ENCODE results near the gene MUTYH. TPM values are rescaled to one million over a fixed set of nuclear protein-coding genes. Genes with fewer than 3 reads are reported as not detected.

The MUTYH gene
- total RNA-seq, 1 donor from 2014 or later, result 48.2 TPM

DNA sequence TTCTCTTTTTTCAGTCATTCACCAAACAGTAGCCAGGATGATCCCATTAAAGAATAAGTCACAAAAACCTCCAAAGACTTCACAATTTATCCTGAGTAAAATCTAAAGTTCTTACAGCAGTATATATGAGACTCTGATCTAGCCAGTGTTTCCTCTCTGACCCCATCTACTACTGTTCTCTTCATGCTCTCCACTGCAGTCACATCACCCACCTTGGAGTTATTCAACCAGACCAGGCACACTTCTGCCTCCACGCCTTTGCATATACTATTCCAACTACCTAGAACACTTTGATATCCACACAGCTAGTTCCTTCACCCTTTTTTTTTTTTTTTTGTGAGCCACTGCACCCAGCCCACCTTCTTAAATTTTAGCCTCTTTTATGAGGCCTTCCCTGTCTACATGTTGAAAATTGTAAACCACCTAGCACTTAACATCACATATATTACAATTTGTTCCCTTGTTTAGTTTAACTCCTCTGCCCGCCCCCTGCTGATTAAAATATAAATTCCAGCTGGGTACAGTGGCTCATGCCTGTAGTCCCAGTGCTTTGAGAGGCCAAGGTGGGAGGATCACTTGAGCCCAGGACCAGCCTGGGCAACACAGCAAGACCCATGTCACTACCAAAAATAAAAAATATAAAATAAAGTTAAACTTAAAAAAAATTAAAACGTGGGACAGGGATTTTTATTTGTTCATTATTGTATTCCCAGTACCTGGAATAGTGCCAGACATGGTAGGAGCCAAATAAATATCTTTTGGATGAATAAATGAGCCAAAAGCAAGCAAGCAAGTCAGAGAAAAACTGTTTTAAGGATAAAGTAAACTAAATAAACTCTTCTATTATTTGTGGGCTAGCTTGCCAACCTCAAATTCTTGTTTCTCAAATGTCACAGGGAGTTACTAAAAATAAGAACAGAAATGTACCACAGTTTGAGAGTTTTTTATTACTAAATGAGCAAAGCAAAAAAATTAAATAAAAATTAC lies 35.2 kb upstream of the MUTYH start:
- H3K4me3 ChIP-seq, result no peak overlapping the region
- H3K9me3 Mint-ChIP-seq, result no peaks in the 10 kb centered on the region

DNA sequence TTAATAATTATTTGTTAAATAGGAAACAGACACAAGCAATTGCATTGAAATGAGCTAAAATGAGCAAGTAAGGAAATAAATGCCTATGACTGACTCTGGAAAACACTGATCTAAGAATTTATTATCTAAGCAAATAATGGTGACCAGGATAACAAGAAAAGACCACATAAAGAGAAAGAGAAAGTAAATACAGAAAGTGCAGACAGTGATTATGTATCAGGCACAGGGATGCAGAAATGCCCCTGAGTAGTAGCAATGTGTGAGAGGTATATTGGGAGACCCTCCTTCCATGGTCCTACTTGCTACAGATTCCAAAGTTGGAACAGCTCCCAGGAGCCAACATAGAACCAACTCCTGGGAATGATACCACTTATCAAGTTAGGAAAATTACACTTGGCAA lies 33.3 kb upstream of the MUTYH start:
- peak overlapping the region; percentile 14 for H3K27ac ChIP-seq
- H2AFZ ChIP-seq (replicated peaks), result no peak overlapping the region
- Mint-ChIP-seq H3K4me1 (peaks cover 3% of the 10 kb centered on the region), H3K9me3 (no peaks in the 10 kb centered on the region), H3K36me3 (no peaks in the 10 kb centered on the region), H3K27me3 (ENCODE audit: insufficient read depth, low read depth) (no peaks in the 10 kb centered on the region), H3K4me3 (no peak overlapping the region), H3K27ac (no peak overlapping the region)
- H4K20me1 ChIP-seq (ENCODE audit: low read depth), result peaks cover 3% of the 10 kb centered on the region
- no peaks in the 10 kb centered on the region for H3K27me3 ChIP-seq
- H3K9me3 ChIP-seq (ENCODE audit: low read depth), result no peaks in the 10 kb centered on the region
- no peaks in the 10 kb centered on the region for H3K36me3 ChIP-seq
- peaks cover 14% of the 10 kb centered on the region for H3F3A ChIP-seq (ENCODE audit: low read depth)
- H3K4me1 ChIP-seq, result peaks cover 13% of the 10 kb centered on the region
- TF ChIP-seq, protein P1, sequence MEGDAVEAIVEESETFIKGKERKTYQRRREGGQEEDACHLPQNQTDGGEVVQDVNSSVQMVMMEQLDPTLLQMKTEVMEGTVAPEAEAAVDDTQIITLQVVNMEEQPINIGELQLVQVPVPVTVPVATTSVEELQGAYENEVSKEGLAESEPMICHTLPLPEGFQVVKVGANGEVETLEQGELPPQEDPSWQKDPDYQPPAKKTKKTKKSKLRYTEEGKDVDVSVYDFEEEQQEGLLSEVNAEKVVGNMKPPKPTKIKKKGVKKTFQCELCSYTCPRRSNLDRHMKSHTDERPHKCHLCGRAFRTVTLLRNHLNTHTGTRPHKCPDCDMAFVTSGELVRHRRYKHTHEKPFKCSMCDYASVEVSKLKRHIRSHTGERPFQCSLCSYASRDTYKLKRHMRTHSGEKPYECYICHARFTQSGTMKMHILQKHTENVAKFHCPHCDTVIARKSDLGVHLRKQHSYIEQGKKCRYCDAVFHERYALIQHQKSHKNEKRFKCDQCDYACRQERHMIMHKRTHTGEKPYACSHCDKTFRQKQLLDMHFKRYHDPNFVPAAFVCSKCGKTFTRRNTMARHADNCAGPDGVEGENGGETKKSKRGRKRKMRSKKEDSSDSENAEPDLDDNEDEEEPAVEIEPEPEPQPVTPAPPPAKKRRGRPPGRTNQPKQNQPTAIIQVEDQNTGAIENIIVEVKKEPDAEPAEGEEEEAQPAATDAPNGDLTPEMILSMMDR (IDR thresholded peaks at IDR 0.05), result no peak
- TF ChIP-seq EZH2phosphoT487 (IDR thresholded peaks at IDR 0.05), result no peak
- no peak for TF ChIP-seq EZH2 (IDR thresholded peaks at IDR 0.05)
- H3K9ac ChIP-seq, result no peak overlapping the region
- H3K79me2 ChIP-seq (ENCODE audit: low read depth), result no peaks in the 10 kb centered on the region
- H3K4me3 ChIP-seq, result no peak overlapping the region
- DNase-seq (ENCODE audit: low spot score), result no peak
- H3K4me2 ChIP-seq, result no peak overlapping the region

More for the DNA sequence above, 35.2 kb upstream of the MUTYH start:
- Histone ChIP-seq H3K79me2 (ENCODE audit: low read depth) (no peaks in the 10 kb centered on the region), H3K4me1 (peaks cover 13% of the 10 kb centered on the region), H3K36me3 (no peaks in the 10 kb centered on the region), H3F3A (ENCODE audit: low read depth) (peaks cover 14% of the 10 kb centered on the region), H3K27ac (no peak overlapping the region), H3K27me3 (no peaks in the 10 kb centered on the region), H3K4me2 (no peak overlapping the region), H3K9me3 (ENCODE audit: low read depth) (no peaks in the 10 kb centered on the region), H3K9ac (no peak overlapping the region), H4K20me1 (ENCODE audit: low read depth) (peaks cover 3% of the 10 kb centered on the region), H2AFZ (replicated peaks) (no peak overlapping the region)
- TF ChIP-seq, protein P1 (IDR thresholded peaks at IDR 0.05), result no peak
- TF ChIP-seq EZH2 (IDR thresholded peaks at IDR 0.05) (no peak), EZH2phosphoT487 (IDR thresholded peaks at IDR 0.05) (no peak)
- DNase-seq (ENCODE audit: low spot score), result no peak
- Mint-ChIP-seq H3K27me3 (ENCODE audit: insufficient read depth, low read depth) (no peaks in the 10 kb centered on the region), H3K4me3 (no peak overlapping the region), H3K27ac (no peak overlapping the region), H3K4me1 (peaks cover 3% of the 10 kb centered on the region), H3K36me3 (no peaks in the 10 kb centered on the region)

DNA sequence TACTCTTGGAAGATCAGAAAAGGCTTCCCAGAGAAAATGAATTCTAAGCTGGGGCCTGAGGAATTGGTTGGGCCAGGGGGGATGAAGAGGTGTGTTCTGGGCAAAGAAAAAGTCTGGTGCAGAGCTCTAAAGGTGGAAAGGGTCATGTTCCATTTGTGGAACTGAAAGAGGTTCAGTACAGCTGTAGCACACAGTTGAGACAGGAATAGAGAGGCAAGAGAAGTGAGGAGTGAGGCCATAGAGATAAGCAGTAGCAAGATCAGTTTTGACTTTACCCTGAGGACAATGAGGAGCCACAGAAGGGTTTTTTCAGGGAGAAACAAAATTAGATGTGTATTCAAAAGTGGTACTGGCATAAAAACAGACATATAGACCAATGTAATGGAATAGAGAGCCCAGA lies 30.3 kb upstream of the MUTYH start:
- TF ChIP-seq, protein P1 (IDR thresholded peaks at IDR 0.05), result no peak
- TF ChIP-seq EZH2phosphoT487 (IDR thresholded peaks at IDR 0.05), result no peak
- TF ChIP-seq EZH2 (IDR thresholded peaks at IDR 0.05), result no peak
- Histone ChIP-seq H3K4me2 (no peak overlapping the region), H3K79me2 (ENCODE audit: low read depth) (no peaks in the 10 kb centered on the region), H3K36me3 (no peaks in the 10 kb centered on the region), H3K9ac (no peak overlapping the region), H3F3A (ENCODE audit: low read depth) (peaks cover 21% of the 10 kb centered on the region), H3K9me3 (ENCODE audit: low read depth) (no peaks in the 10 kb centered on the region), H4K20me1 (ENCODE audit: low read depth) (peaks cover 3% of the 10 kb centered on the region), H3K4me1 (peaks cover 13% of the 10 kb centered on the region), H3K27ac (no peak overlapping the region), H3K27me3 (no peaks in the 10 kb centered on the region), H3K4me3 (no peak overlapping the region), H2AFZ (replicated peaks) (no peak overlapping the region)
- Mint-ChIP-seq H3K27me3 (ENCODE audit: insufficient read depth, low read depth) (no peaks in the 10 kb centered on the region), H3K4me1 (peaks cover 3% of the 10 kb centered on the region), H3K36me3 (no peaks in the 10 kb centered on the region), H3K9me3 (no peaks in the 10 kb centered on the region), H3K4me3 (no peak overlapping the region), H3K27ac (no peak overlapping the region)
- DNase-seq (ENCODE audit: low spot score), result no peak

All from neural progenitor cell (in vitro differentiated cells).